GM12878 (cell line): ENCODE measurements around the gene EHD4. TPM values are rescaled to one million over a fixed set of nuclear protein-coding genes. Genes with fewer than 3 reads are reported as not detected.

ENCODE experiments used
- ASH2L ChIP-seq: fragments of 300-600, 200-600 bp; sonication (generic); IDR thresholded peaks from 2 replicates; pipeline ENCODE4 v1.6.1; 2017; ENCODE audit warnings: low read depth, mild to moderate bottlenecking, borderline replicate concordance
- BHLHE40 ChIP-seq, 2 experiments: fragments of 450-650 bp in 1 of 2; IDR thresholded peaks; 2 replicates each; pipeline ENCODE4 v1.6.1; 2011 to 2017; ENCODE audit warnings: low read depth in 2 of 2, borderline replicate concordance in 1 of 2, improper control_type of control experiment in 1 of 2, low read length in 1 of 2, mild to moderate bottlenecking in 1 of 2
- IKZF1 ChIP-seq: fragments of 450-650 bp; conservative IDR thresholded peaks from 2 replicates; pipeline ENCODE4 v1.6.1; 2017; ENCODE audit warnings: antibody characterized with exemption, mild to moderate bottlenecking
- IKZF2 ChIP-seq, 2 experiments: fragments of 450-650 bp; IDR thresholded peaks; 2 replicates each; pipeline ENCODE4 v1.6.1; 2017; ENCODE audit warnings: mild to moderate bottlenecking in 2 of 2, moderate library complexity in 2 of 2
- LARP7 ChIP-seq: fragments of 450-650 bp; IDR thresholded peaks from 2 replicates; pipeline ENCODE4 v1.6.1; 2017; ENCODE audit warnings: mild to moderate bottlenecking
- NBN ChIP-seq: fragments of 450-650 bp; IDR thresholded peaks from 2 replicates; pipeline ENCODE4 v1.6.1; 2016
- NFIC ChIP-seq: IDR thresholded peaks from 2 replicates; pipeline ENCODE4 v1.6.1; 2012; ENCODE audit warnings: low read depth, mild to moderate bottlenecking, inconsistent platforms, low read length, moderate library complexity
- POLR2AphosphoS5 ChIP-seq: IDR thresholded peaks from 2 replicates; pipeline ENCODE4 v1.6.1; 2011; ENCODE audit warnings: mild to moderate bottlenecking, low read length, inconsistent platforms
- RUNX3 ChIP-seq: IDR thresholded peaks from 2 replicates; pipeline ENCODE4 v1.6.1; 2012; ENCODE audit warnings: low read length, inconsistent platforms
- SMC3 ChIP-seq: IDR thresholded peaks from 2 replicates; pipeline ENCODE4 v1.6.1; 2011; ENCODE audit warnings: low read length, improper control_type of control experiment, borderline replicate concordance
- SPI1 ChIP-seq: IDR thresholded peaks from 2 replicates; pipeline ENCODE4 v1.6.1; 2011; ENCODE audit warnings: low read depth, mild to moderate bottlenecking, low read length, moderate library complexity, borderline replicate concordance; ENCODE audit not compliant: insufficient read depth
- polyA plus RNA-seq, 11 experiments: library from polyadenylated mRNA; depleted of rRNA in 4 of 11; unstranded in 6 of 11; stranded (reverse) in 5 of 11; fragments of >200 nt; fragmentation: Nextera tagmentation in 4 of 11; fragmentation: Illumina TruSeq in 1 of 11; extraction: Ambion mirVana in 4 of 11; extraction: Trizol in 1 of 11; gene quantifications; 1 replicate in 1 of 11; 2 replicates in 10 of 11; pipeline versions ENCODE4 v1.2.1 to v1.2.3, GENCODE V29; 2011 to 2016; ENCODE audit warnings: inconsistent platforms in 2 of 11, missing spikeins in 2 of 11, low read depth in 1 of 11
- total RNA-seq, 4 experiments: library from RNA; depleted of rRNA in 3 of 4; stranded (reverse); fragments of >200 nt in 3 of 4; fragmentation: Illumina TruSeq in 1 of 4; extraction: Trizol in 1 of 4; gene quantifications; 2 replicates each; pipeline versions ENCODE4 v1.2.1 to v1.2.3, GENCODE V29; 2013 to 2021
- TF ChIP-seq, protein P1 (sequence below): IDR thresholded peaks from 2 replicates; pipeline ENCODE4 v1.6.1; 2011; ENCODE audit warnings: mild to moderate bottlenecking, low read depth, low read length, moderate library complexity; ENCODE audit not compliant: insufficient replicate concordance
- TF ChIP-seq, protein P2 (sequence below): IDR thresholded peaks from 2 replicates; pipeline ENCODE4 v1.6.1; 2012; ENCODE audit warnings: low read length, inconsistent platforms

EHD4 gene
- total and polyA plus RNA-seq, 10 of the 15 experiments (the other 5 are each of a cell fraction or from before 2014, with no cell fraction given), result 4.2 to 62.9 (median 44.7) TPM

DNA sequence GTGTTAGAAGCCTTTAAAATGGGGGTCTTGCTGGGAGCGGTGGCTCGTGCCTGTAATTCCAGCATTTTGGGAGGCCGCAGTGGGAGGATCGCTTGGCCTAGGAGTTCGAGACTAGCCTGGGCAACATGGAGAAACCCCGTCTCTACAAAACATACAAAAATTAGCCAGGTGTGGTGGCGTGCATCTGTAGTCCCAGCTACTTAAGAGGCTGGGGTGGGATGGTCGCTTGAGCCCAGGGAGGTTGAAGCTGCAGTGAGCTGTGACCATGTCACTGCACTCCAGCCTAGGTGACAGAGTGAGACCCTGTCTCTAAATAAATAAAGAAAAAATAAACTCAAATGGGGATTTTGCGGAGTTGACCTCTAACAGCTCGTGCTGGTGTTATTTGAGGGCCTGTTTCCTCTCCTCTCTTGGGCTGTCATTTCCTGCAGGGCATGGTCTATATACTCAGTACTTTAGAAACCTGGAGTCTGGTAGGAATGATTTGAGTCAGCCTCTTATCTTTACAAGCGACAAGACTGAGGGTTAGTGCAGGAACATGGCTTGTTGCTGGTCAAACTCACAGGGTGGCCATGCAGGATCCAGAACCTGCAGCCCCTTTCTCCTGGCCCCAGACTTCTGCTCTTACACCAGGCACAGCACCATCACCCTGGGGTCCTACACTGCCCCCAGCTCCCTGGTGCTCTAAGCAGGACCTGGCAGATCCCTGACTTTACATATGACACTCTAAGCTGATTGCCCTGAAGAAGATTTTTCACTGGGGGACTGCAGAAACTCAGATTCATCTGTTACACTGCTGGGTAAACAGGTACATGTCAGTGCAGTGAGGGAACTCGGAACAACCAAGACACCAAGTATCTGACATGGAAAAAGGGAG lies 15.1 kb downstream of the EHD4 start (continued):
- TF ChIP-seq, protein P1, sequence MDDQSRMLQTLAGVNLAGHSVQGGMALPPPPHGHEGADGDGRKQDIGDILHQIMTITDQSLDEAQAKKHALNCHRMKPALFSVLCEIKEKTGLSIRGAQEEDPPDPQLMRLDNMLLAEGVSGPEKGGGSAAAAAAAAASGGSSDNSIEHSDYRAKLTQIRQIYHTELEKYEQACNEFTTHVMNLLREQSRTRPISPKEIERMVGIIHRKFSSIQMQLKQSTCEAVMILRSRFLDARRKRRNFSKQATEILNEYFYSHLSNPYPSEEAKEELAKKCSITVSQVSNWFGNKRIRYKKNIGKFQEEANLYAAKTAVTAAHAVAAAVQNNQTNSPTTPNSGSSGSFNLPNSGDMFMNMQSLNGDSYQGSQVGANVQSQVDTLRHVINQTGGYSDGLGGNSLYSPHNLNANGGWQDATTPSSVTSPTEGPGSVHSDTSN, result no peak
- TF ChIP-seq IKZF1, result peak; percentile 47; the same call in 1 of the 2 replicates
- TF ChIP-seq IKZF2 (IDR thresholded peaks at IDR 0.05), result peak; percentile 40 to 52; a peak in 1 of 4 replicates
- TF ChIP-seq NBN, result 0 out of 2 replicates have a peak, but pooled peaks have one; percentile 18
- TF ChIP-seq SPI1, result 0 out of 2 replicates have a peak, but pooled peaks have one; percentile 8
- TF ChIP-seq LARP7, result no peak
- no peak for TF ChIP-seq ASH2L
- TF ChIP-seq SMC3, result no peak
- peak; percentile 62 for TF ChIP-seq RUNX3
- peak; percentile 54 to 56; a peak in 2 of 4 replicates for TF ChIP-seq BHLHE40 (IDR thresholded peaks at IDR 0.05; ENCODE audit: borderline replicate concordance in 1 of 2, low read depth in 2 of 2, low read length in 1 of 2)
- peak; percentile 26; the same call in 1 of the 2 replicates for TF ChIP-seq POLR2AphosphoS5
- TF ChIP-seq, protein P2, sequence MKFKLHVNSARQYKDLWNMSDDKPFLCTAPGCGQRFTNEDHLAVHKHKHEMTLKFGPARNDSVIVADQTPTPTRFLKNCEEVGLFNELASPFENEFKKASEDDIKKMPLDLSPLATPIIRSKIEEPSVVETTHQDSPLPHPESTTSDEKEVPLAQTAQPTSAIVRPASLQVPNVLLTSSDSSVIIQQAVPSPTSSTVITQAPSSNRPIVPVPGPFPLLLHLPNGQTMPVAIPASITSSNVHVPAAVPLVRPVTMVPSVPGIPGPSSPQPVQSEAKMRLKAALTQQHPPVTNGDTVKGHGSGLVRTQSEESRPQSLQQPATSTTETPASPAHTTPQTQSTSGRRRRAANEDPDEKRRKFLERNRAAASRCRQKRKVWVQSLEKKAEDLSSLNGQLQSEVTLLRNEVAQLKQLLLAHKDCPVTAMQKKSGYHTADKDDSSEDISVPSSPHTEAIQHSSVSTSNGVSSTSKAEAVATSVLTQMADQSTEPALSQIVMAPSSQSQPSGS, result peak; percentile 58
- TF ChIP-seq NFIC, result peak; percentile 57; the same call in 1 of the 2 replicates
